Measurements from ENCODE around the gene MORN5.

MORN5 gene

GRCh38 chr9:122228568-122229484 is 69.1 kb downstream of the MORN5 start, which contains the start of gene LHX6:
TSS of gene LHX6 (minus strand) at chr9:122228957. CDS start at chr9:122228740, 217 bp downstream.
- no peak within 1 kb of the TSS for H3K9ac ChIP-seq (ENCODE audit: low read length)

DNA sequence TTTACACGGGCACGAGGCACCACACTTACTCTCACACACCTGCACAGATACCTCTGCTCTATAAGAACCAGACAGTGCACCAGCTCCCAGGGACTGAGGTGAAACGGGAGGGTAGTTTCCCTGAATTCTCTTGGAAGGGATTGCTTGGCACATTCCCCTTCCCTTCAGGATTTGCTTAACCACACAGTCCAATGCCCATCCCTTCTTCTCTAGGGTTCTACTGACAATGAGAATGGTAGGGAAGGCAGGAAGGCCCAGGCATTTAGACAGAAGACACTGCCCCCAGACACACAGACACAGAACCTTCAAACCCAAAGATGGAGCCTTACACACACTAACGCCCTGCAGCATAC is 69.8 kb downstream of the MORN5 start:
- peaks cover 8% of the 10 kb centered on the region for H3K4me1 ChIP-seq (ENCODE audit: insufficient read depth, low read length)
- no peak overlapping the region for H3K9ac ChIP-seq (ENCODE audit: low read length)
- peaks cover 45 to 55% of the 10 kb centered on the region in 2 donors for H3K27me3 ChIP-seq (ENCODE audit: control insufficient read depth in 1 of 2, insufficient read depth in 2 of 2, low read length in 2 of 2)
- no peak overlapping the region for H3K4me3 ChIP-seq (ENCODE audit: low read depth in 1 of 2, low read length in 2 of 2)
- no peaks in the 10 kb centered on the region for H3K36me3 ChIP-seq (ENCODE audit: insufficient read depth, low read length)
- H3K9me3 ChIP-seq (ENCODE audit: low read length), result no peaks in the 10 kb centered on the region
- H3K27ac ChIP-seq (ENCODE audit: low read depth, low read length), result no peak overlapping the region

More at GRCh38 chr9:122228568-122229484, 69.1 kb downstream of the MORN5 start, which contains the start of gene LHX6:
- peak within 1 kb of the TSS; percentile 34 to 36 for H3K4me3 ChIP-seq (ENCODE audit: low read depth in 1 of 2, low read length in 2 of 2)
- H3K36me3 ChIP-seq (ENCODE audit: insufficient read depth, low read length), result no peaks in the 10 kb centered on the region
- H3K4me1 ChIP-seq (ENCODE audit: insufficient read depth, low read length), result peaks cover 8% of the 10 kb centered on the region
- H3K27me3 ChIP-seq (ENCODE audit: control insufficient read depth in 1 of 2, insufficient read depth in 2 of 2, low read length in 2 of 2), result peaks cover 49 to 61% of the 10 kb centered on the region in 2 donors
- no peaks in the 10 kb centered on the region for H3K9me3 ChIP-seq (ENCODE audit: low read length)
- H3K27ac ChIP-seq (ENCODE audit: low read depth, low read length), result no peak within 1 kb of the TSS

- H3K4me1 ChIP-seq (ENCODE audit: insufficient read depth, low read length), result no peaks in the 10 kb centered on the region
These were observed 73.1 kb downstream of the MORN5 start for GRCh38 chr9:122232796-122233306.

DNA sequence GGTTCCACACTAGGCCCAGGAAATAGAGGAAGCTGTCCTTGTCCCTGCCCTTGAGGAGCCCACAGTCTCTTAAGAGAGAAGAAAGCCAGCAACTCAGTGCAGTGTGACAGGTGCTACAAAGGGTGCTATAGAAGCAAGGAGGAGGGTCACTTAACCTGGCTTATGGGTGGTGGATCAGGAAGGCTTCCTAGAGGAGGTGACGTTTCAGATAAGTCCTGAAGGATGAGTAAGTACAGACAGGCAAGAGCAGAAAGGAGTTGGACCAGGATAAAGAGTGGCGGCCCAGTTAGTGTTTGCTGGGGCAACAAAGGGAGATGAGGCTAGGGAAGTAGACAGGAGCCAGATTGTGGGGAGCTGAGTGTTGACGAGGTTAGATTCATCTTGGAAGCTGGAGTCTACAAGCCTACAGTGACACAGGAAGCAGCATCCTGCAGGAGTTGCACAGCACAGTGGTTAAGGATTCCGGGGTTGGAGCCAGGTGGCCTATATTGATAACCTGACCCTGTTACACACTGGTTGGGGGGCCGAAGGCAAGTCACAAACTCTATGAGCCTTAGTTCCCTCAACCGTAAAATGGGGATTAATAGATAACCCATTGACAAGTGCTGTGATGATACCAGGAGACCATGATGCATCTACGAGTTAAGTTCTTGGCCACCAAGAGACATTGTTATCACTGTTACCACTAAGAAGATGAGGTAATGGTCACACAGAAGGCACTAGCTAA is 74.5 kb downstream of the MORN5 start:
- Histone ChIP-seq H3K27me3 (ENCODE audit: control insufficient read depth in 1 of 2, insufficient read depth in 2 of 2, low read length in 2 of 2) (peaks cover 13% of the 10 kb centered on the region in 2 donors), H3K4me3 (ENCODE audit: low read depth in 1 of 2, low read length in 2 of 2) (no peak overlapping the region), H3K4me1 (ENCODE audit: insufficient read depth, low read length) (no peaks in the 10 kb centered on the region), H3K9ac (ENCODE audit: low read length) (no peak overlapping the region), H3K9me3 (ENCODE audit: low read length) (no peaks in the 10 kb centered on the region), H3K27ac (ENCODE audit: low read depth, low read length) (no peak overlapping the region), H3K36me3 (ENCODE audit: insufficient read depth, low read length) (no peaks in the 10 kb centered on the region)

More at GRCh38 chr9:122232796-122233306, 73.1 kb downstream of the MORN5 start:
- no peak overlapping the region for H3K9ac ChIP-seq (ENCODE audit: low read length)
- no peaks in the 10 kb centered on the region for H3K36me3 ChIP-seq (ENCODE audit: insufficient read depth, low read length)
- peaks cover 16 to 24% of the 10 kb centered on the region in 2 donors for H3K27me3 ChIP-seq (ENCODE audit: control insufficient read depth in 1 of 2, insufficient read depth in 2 of 2, low read length in 2 of 2)
- H3K27ac ChIP-seq (ENCODE audit: low read depth, low read length), result no peak overlapping the region
- no peaks in the 10 kb centered on the region for H3K9me3 ChIP-seq (ENCODE audit: low read length)
- no peak overlapping the region for H3K4me3 ChIP-seq (ENCODE audit: low read depth in 1 of 2, low read length in 2 of 2)

DNA sequence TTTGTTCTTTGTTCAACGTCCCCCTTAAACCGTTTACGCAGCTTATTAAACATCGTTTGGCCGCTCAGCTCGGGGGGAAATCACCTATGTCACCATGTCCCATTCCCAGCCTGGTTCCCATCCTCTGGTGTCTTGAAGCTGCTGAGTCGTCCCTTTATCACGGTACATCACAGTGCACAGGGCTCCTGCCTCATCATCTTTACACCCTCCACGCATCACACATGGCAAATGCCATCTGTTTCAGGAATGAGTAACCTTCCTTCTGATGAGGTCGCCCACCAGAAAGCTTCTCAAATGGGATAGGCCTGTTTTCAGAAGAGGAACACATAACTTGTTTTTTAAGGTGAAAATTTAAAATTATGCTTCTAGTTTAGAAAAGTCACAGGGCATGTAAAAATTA is 77.0 kb downstream of the MORN5 start:
- Histone ChIP-seq H3K4me3 (ENCODE audit: low read depth in 1 of 2, low read length in 2 of 2) (no peak overlapping the region), H3K27ac (ENCODE audit: low read depth, low read length) (no peak overlapping the region), H3K9me3 (ENCODE audit: low read length) (no peaks in the 10 kb centered on the region), H3K27me3 (ENCODE audit: control insufficient read depth in 1 of 2, insufficient read depth in 2 of 2, low read length in 2 of 2) (no peaks in the 10 kb centered on the region), H3K4me1 (ENCODE audit: insufficient read depth, low read length) (peaks cover 4% of the 10 kb centered on the region), H3K9ac (ENCODE audit: low read length) (no peak overlapping the region), H3K36me3 (ENCODE audit: insufficient read depth, low read length) (peaks cover 17% of the 10 kb centered on the region)

- Histone ChIP-seq H3K4me3 (ENCODE audit: low read depth in 1 of 2, low read length in 2 of 2) (no peak overlapping the region), H3K27me3 (ENCODE audit: control insufficient read depth in 1 of 2, insufficient read depth in 2 of 2, low read length in 2 of 2) (no peaks in the 10 kb centered on the region), H3K36me3 (ENCODE audit: insufficient read depth, low read length) (peaks cover 40% of the 10 kb centered on the region), H3K9ac (ENCODE audit: low read length) (no peak overlapping the region), H3K9me3 (ENCODE audit: low read length) (no peaks in the 10 kb centered on the region), H3K4me1 (ENCODE audit: insufficient read depth, low read length) (peaks cover 4% of the 10 kb centered on the region), H3K27ac (ENCODE audit: low read depth, low read length) (no peak overlapping the region)
These were observed 80.0 kb downstream of the MORN5 start for GRCh38 chr9:122239722-122240121.

GRCh38 chr9:122244349-122244748 is 84.6 kb downstream of the MORN5 start:
- Histone ChIP-seq H3K36me3 (ENCODE audit: insufficient read depth, low read length) (peaks cover 66% of the 10 kb centered on the region), H3K4me3 (ENCODE audit: low read depth in 1 of 2, low read length in 2 of 2) (no peak overlapping the region), H3K9ac (ENCODE audit: low read length) (no peak overlapping the region), H3K9me3 (ENCODE audit: low read length) (no peaks in the 10 kb centered on the region), H3K4me1 (ENCODE audit: insufficient read depth, low read length) (peaks cover 4% of the 10 kb centered on the region), H3K27ac (ENCODE audit: low read depth, low read length) (no peak overlapping the region), H3K27me3 (ENCODE audit: control insufficient read depth in 1 of 2, insufficient read depth in 2 of 2, low read length in 2 of 2) (no peaks in the 10 kb centered on the region)

DNA sequence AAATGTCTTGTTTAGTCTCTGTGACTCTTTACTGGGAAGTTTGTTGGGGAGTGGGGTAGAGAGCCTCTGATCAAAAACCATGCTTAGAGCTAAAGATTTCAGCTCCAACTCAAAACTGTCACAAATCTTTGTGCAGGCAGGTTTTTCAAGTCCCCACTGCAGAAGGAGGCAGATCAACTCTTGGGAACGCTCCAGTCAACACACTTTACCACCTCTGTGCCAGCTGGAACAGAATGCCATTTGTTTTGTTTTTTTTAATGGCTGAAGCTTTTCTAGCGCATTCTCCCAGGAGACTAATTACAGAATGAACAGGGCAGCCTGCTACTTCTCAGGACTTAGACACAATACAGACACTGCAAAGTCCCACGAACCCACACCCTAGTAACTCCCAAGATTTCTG is 87.0 kb downstream of the MORN5 start:
- Histone ChIP-seq H3K4me3 (ENCODE audit: low read depth in 1 of 2, low read length in 2 of 2) (no peak overlapping the region), H3K36me3 (ENCODE audit: insufficient read depth, low read length) (peaks cover 59% of the 10 kb centered on the region), H3K27me3 (ENCODE audit: control insufficient read depth in 1 of 2, insufficient read depth in 2 of 2, low read length in 2 of 2) (no peaks in the 10 kb centered on the region), H3K4me1 (ENCODE audit: insufficient read depth, low read length) (no peaks in the 10 kb centered on the region), H3K9ac (ENCODE audit: low read length) (no peak overlapping the region), H3K27ac (ENCODE audit: low read depth, low read length) (no peak overlapping the region), H3K9me3 (ENCODE audit: low read length) (no peaks in the 10 kb centered on the region)

DNA sequence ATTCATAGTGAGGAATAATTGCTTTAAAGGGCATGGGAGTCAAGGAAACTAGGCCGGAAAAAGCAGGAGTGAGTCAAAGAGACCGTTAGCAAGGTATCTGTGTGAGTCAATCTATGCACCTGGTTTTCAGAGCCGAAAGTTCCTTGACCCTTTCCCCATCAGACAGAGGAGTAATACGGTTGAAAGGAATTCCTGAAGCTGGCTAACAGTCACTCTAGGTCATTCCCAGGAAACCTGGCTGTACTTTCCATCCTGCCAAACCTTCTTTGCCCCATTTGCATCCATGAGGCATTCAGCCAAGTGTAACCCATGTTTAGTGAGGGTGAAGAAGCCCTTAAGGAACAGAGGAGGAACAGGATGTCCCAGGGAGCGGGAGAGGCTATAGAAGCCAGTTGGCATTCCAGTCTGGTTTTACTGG is 88.7 kb downstream of the MORN5 start:
- Histone ChIP-seq H3K4me1 (ENCODE audit: insufficient read depth, low read length) (no peaks in the 10 kb centered on the region), H3K4me3 (ENCODE audit: low read depth in 1 of 2, low read length in 2 of 2) (no peak overlapping the region), H3K36me3 (ENCODE audit: insufficient read depth, low read length) (peaks cover 48% of the 10 kb centered on the region), H3K27me3 (ENCODE audit: control insufficient read depth in 1 of 2, insufficient read depth in 2 of 2, low read length in 2 of 2) (no peaks in the 10 kb centered on the region), H3K9me3 (ENCODE audit: low read length) (no peaks in the 10 kb centered on the region), H3K9ac (ENCODE audit: low read length) (no peak overlapping the region), H3K27ac (ENCODE audit: low read depth, low read length) (no peak overlapping the region)

All from muscle layer of colon (tissue), 2 donors.